ENCODE data around the gene RIN3.

The RIN3 gene

GRCh38 chr14:92581966-92582566 is 68.5 kb downstream of the RIN3 start:
- TF ChIP-seq CTCF (IDR thresholded peaks at IDR 0.05; ENCODE audit: extremely low read depth, insufficient read depth, missing control alignments) = no peak
- in situ Hi-C loops (cut with MboI; ENCODE audit: low pct_unique_long_range_greater_than_20kb, low sequenced_read_pairs, unreplicated experiment) = loop anchor here (25.0 kb wide), 1 partner anchor 205 kb away; the partner anchor contains the start of gene GOLGA5

GRCh38 chr14:92582706-92583452 is 69.3 kb downstream of the RIN3 start:
- no peak for TF ChIP-seq CTCF (IDR thresholded peaks at IDR 0.05; ENCODE audit: extremely low read depth, insufficient read depth, missing control alignments)
- DNase-seq (ENCODE audit: low spot score) = peak; percentile 69
- in situ Hi-C loops (cut with MboI; ENCODE audit: low pct_unique_long_range_greater_than_20kb, low sequenced_read_pairs, unreplicated experiment) = loop anchor here (25.0 kb wide), 1 partner anchor 204 kb away; the partner anchor contains the start of gene GOLGA5

More at GRCh38 chr14:92581966-92582566, 68.5 kb downstream of the RIN3 start:
- DNase-seq (ENCODE audit: low spot score) = no peak

- TF ChIP-seq CTCF (IDR thresholded peaks at IDR 0.05; ENCODE audit: extremely low read depth, insufficient read depth, missing control alignments) = no peak
- no peak for DNase-seq (ENCODE audit: low spot score)
- in situ Hi-C loops (cut with MboI; ENCODE audit: low pct_unique_long_range_greater_than_20kb, low sequenced_read_pairs, unreplicated experiment) = loop anchor here (25.0 kb wide), 1 partner anchor 203 kb away; the partner anchor contains the start of gene GOLGA5
Observed at GRCh38 chr14:92584220-92584619, 70.6 kb downstream of the RIN3 start.

GRCh38 chr14:92584816-92585215 is 71.2 kb downstream of the RIN3 start:
- no peak for DNase-seq (ENCODE audit: low spot score)
- in situ Hi-C loops (cut with MboI; ENCODE audit: low pct_unique_long_range_greater_than_20kb, low sequenced_read_pairs, unreplicated experiment) = loop anchor here (25.0 kb wide), 1 partner anchor 202 kb away; the partner anchor contains the start of gene GOLGA5
- no peak for TF ChIP-seq CTCF (IDR thresholded peaks at IDR 0.05; ENCODE audit: extremely low read depth, insufficient read depth, missing control alignments)

GRCh38 chr14:92585981-92586937 is 72.7 kb downstream of the RIN3 start:
- in situ Hi-C loops (cut with MboI; ENCODE audit: low pct_unique_long_range_greater_than_20kb, low sequenced_read_pairs, unreplicated experiment) = loop anchor here (25.0 kb wide), 1 partner anchor 201 kb away; the partner anchor contains the start of gene GOLGA5
- TF ChIP-seq CTCF (IDR thresholded peaks at IDR 0.05; ENCODE audit: extremely low read depth, insufficient read depth, missing control alignments) = no peak
- no peak for DNase-seq (ENCODE audit: low spot score)
